Measurements from ENCODE around the gene FNDC3B.
A peak's percentile ranks its signal among the peaks of the same experiment; 100 is the strongest.

The FNDC3B gene

GRCh38 chr3:172119266-172119969 lies 80.0 kb downstream of the FNDC3B start:
- DNase-seq (ENCODE audit: low spot score) = no peak

- no peak for DNase-seq (ENCODE audit: low spot score)
These were observed 81.5 kb downstream of the FNDC3B start for GRCh38 chr3:172120912-172121311.

GRCh38 chr3:172121981-172122380 lies 82.6 kb downstream of the FNDC3B start:
- no peak for DNase-seq (ENCODE audit: low spot score)

GRCh38 chr3:172124271-172124670 lies 84.9 kb downstream of the FNDC3B start:
- DNase-seq (ENCODE audit: low spot score) = no peak

- DNase-seq (ENCODE audit: low spot score) = no peak
These were observed 85.7 kb downstream of the FNDC3B start for GRCh38 chr3:172125053-172125452.

GRCh38 chr3:172125963-172126457 lies 86.6 kb downstream of the FNDC3B start:
- peak; percentile 52 for DNase-seq (ENCODE audit: low spot score)

GRCh38 chr3:172126741-172127140 lies 87.4 kb downstream of the FNDC3B start:
- DNase-seq (ENCODE audit: low spot score) = no peak

GRCh38 chr3:172127141-172127540 lies 87.8 kb downstream of the FNDC3B start:
- no peak for DNase-seq (ENCODE audit: low spot score)

- DNase-seq (ENCODE audit: low spot score) = no peak
These were observed 88.7 kb downstream of the FNDC3B start for GRCh38 chr3:172127929-172128580.

- no peak for DNase-seq (ENCODE audit: low spot score)
These were observed 89.5 kb downstream of the FNDC3B start for GRCh38 chr3:172128858-172129257.

- no peak for DNase-seq (ENCODE audit: low spot score)
These were observed 90.1 kb downstream of the FNDC3B start for GRCh38 chr3:172129498-172129849.

GRCh38 chr3:172129850-172130716 lies 90.7 kb downstream of the FNDC3B start:
- DNase-seq (ENCODE audit: low spot score) = no peak

GRCh38 chr3:172130717-172131050 lies 91.3 kb downstream of the FNDC3B start:
- no peak for DNase-seq (ENCODE audit: low spot score)

- DNase-seq (ENCODE audit: low spot score) = no peak
These were observed 92.4 kb downstream of the FNDC3B start for GRCh38 chr3:172131746-172132145.

GRCh38 chr3:172132159-172132586 lies 92.8 kb downstream of the FNDC3B start:
- no peak for DNase-seq (ENCODE audit: low spot score)

- DNase-seq (ENCODE audit: low spot score) = no peak
These were observed 93.4 kb downstream of the FNDC3B start for GRCh38 chr3:172132721-172133311.

GRCh38 chr3:172133838-172134237 lies 94.5 kb downstream of the FNDC3B start:
- no peak for DNase-seq (ENCODE audit: low spot score)

GRCh38 chr3:172134352-172134751 lies 95.0 kb downstream of the FNDC3B start:
- no peak for DNase-seq (ENCODE audit: low spot score)

GRCh38 chr3:172135185-172135584 lies 95.8 kb downstream of the FNDC3B start:
- no peak for DNase-seq (ENCODE audit: low spot score)

- no peak for DNase-seq (ENCODE audit: low spot score)
These were observed 96.4 kb downstream of the FNDC3B start for GRCh38 chr3:172135820-172136219.

GRCh38 chr3:172136330-172136729 lies 97.0 kb downstream of the FNDC3B start:
- no peak for DNase-seq (ENCODE audit: low spot score)
